A673 (cell line): Measurements from ENCODE around the gene UQCC2.

Source experiments
- EZH2 ChIP-seq: fragments of 200-600 bp; sonication (generic); IDR thresholded peaks from 2 replicates; pipeline ENCODE4 v1.6.1; 2017; ENCODE audit warnings: borderline replicate concordance, low read depth, mild to moderate bottlenecking, mixed read lengths, antibody characterized with exemption, low read length; ENCODE audit not compliant: poor library complexity, severe bottlenecking
- TF ChIP-seq, protein P1 (sequence below): fragments of 300-800, 200-600 bp; sonication (generic); conservative IDR thresholded peaks from 2 replicates; pipeline ENCODE4 v1.5.1; 2017; ENCODE audit warnings: low read depth, mild to moderate bottlenecking, antibody characterized with exemption, low read length, moderate library complexity, mixed read lengths

DNA sequence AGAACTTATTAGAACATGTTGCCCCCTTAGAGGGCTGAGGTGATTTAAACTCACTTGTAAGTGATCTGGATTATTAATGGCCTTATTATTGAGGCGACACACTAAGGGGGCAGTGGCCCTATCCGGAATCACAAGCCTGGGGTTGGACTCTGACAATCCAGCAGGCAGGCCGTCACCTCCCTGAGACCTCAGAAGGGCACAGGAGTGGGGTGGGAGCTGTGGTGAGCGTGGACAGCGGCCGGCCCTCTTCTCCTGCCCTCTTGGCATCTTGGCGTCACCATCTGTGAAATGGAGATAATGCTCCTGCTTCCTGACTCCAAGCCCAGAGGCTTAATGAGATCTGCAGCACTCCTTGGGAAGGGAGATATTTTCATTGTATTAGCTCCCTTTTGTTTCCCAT is 15.6 kb upstream of the UQCC2 start:
- TF ChIP-seq, protein P1, sequence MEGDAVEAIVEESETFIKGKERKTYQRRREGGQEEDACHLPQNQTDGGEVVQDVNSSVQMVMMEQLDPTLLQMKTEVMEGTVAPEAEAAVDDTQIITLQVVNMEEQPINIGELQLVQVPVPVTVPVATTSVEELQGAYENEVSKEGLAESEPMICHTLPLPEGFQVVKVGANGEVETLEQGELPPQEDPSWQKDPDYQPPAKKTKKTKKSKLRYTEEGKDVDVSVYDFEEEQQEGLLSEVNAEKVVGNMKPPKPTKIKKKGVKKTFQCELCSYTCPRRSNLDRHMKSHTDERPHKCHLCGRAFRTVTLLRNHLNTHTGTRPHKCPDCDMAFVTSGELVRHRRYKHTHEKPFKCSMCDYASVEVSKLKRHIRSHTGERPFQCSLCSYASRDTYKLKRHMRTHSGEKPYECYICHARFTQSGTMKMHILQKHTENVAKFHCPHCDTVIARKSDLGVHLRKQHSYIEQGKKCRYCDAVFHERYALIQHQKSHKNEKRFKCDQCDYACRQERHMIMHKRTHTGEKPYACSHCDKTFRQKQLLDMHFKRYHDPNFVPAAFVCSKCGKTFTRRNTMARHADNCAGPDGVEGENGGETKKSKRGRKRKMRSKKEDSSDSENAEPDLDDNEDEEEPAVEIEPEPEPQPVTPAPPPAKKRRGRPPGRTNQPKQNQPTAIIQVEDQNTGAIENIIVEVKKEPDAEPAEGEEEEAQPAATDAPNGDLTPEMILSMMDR = no peak
- no peak for TF ChIP-seq EZH2
